HUES6 (cell line): ENCODE results near the gene IL17A.
"Not testable (repeated sequence)": the region's sequence is repeated elsewhere in the genome, so short reads cannot be mapped to it uniquely, and the experiment has no call there.

Source experiments
- H3K27ac ChIP-seq: 2 replicates; pipeline ENCODE4 v1.7.0; 2013; ENCODE audit warnings: low read depth, mild to moderate bottlenecking, low read length, inconsistent platforms
- H3K27me3 ChIP-seq: 2 replicates; pipeline ENCODE4 v1.6.1; 2013; ENCODE audit warnings: low read length; ENCODE audit not compliant: control insufficient read depth, insufficient read depth
- H3K36me3 ChIP-seq: 2 replicates; pipeline ENCODE4 v1.6.1; 2013; ENCODE audit warnings: low read length; ENCODE audit not compliant: control insufficient read depth, insufficient read depth
- H3K4me1 ChIP-seq: 2 replicates; pipeline ENCODE4 v1.6.1; 2013; ENCODE audit warnings: low read length; ENCODE audit not compliant: control insufficient read depth, insufficient read depth
- H3K4me3 ChIP-seq: 2 replicates; pipeline ENCODE4 v1.5.1; 2013; ENCODE audit warnings: low read depth, low read length
- H3K9ac ChIP-seq: one replicate; pipeline ENCODE4 v1.6.1; 2013; ENCODE audit warnings: mild to moderate bottlenecking, low read length
- H3K9me3 ChIP-seq: 2 replicates; pipeline ENCODE4 v1.6.1; 2013; ENCODE audit warnings: low read depth, low read length; ENCODE audit not compliant: control insufficient read depth, insufficient read depth

IL17A gene

DNA sequence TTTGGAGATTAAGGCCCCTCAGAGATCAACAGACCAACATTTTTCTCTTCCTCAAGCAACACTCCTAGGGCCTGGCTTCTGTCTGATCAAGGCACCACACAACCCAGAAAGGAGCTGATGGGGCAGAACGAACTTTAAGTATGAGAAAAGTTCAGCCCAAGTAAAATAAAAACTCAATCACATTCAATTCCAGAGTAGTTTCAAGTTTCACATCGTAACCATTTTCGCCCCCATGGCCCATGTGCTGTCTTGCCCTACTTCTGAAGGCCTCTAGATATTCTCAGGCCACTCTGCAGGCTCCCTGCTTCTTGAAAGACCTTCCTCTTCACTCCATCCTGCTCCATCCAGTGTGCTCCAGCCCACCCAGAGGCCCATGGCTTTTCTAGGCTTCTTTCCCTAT is 4.2 kb downstream of the IL17A start:
- Histone ChIP-seq H3K36me3 (no peaks in the 10 kb centered on the region), H3K27me3 (no peaks in the 10 kb centered on the region), H3K27ac (peak overlapping the region; percentile 40; the same call in 1 of the 2 replicates), H3K4me1 (peaks cover 9% of the 10 kb centered on the region), H3K9me3 (no peaks in the 10 kb centered on the region), H3K4me3 (no peak overlapping the region), H3K9ac (no peak overlapping the region)

- H3K9me3 ChIP-seq = no peaks in the 10 kb centered on the region
- no peaks in the 10 kb centered on the region for H3K36me3 ChIP-seq
- no peak overlapping the region for H3K9ac ChIP-seq
- peaks cover 9% of the 10 kb centered on the region for H3K4me1 ChIP-seq
- no peak overlapping the region for H3K4me3 ChIP-seq
- no peaks in the 10 kb centered on the region for H3K27me3 ChIP-seq
- H3K27ac ChIP-seq = no peak overlapping the region
Observed at GRCh38 chr6:52191824-52192223, 5.6 kb downstream of the IL17A start.

GRCh38 chr6:52195886-52196285 is 9.7 kb downstream of the IL17A start:
- H3K36me3 ChIP-seq = no peaks in the 10 kb centered on the region
- no peaks in the 10 kb centered on the region for H3K4me1 ChIP-seq
- H3K27ac ChIP-seq = no peak overlapping the region
- H3K27me3 ChIP-seq = no peaks in the 10 kb centered on the region
- peaks cover 17% of the 10 kb centered on the region for H3K9me3 ChIP-seq
- H3K9ac ChIP-seq = no peak overlapping the region
- no peak overlapping the region for H3K4me3 ChIP-seq

DNA sequence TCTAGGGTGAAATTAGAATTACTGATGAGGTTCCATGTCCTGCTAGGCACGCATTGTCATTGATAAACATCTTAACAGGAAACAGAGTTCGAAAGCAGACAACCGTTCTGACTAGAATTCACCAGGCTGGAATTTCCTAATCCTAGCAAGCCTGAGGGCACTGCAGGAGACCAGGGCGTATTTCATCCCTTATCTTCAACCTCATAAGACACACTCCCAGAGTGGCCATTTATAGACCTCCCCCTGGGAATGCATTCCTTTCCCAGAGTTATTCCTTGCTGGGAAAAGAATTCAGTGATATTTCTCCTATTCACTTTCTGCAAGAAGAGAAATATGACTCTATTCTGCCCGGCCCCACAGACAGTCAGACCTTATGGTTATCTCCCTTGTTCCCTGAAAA is 13.9 kb downstream of the IL17A start:
- not testable (repeated sequence) for H3K4me3 ChIP-seq, H3K4me1 ChIP-seq, H3K27ac ChIP-seq, H3K9ac ChIP-seq, H3K36me3 ChIP-seq, H3K27me3 ChIP-seq
- peaks cover 30% of the 10 kb centered on the region for H3K9me3 ChIP-seq

- H3K36me3 ChIP-seq = no peaks in the 10 kb centered on the region
- peaks cover 30% of the 10 kb centered on the region for H3K9me3 ChIP-seq
- no peak overlapping the region for H3K27ac ChIP-seq
- no peaks in the 10 kb centered on the region for H3K4me1 ChIP-seq
- H3K4me3 ChIP-seq = no peak overlapping the region
- H3K27me3 ChIP-seq = no peaks in the 10 kb centered on the region
- H3K9ac ChIP-seq = no peak overlapping the region
Observed at GRCh38 chr6:52201046-52201445, 14.9 kb downstream of the IL17A start.

- H3K27ac ChIP-seq = no peak overlapping the region
- no peaks in the 10 kb centered on the region for H3K36me3 ChIP-seq
- no peak overlapping the region for H3K9ac ChIP-seq
- peaks cover 33% of the 10 kb centered on the region for H3K9me3 ChIP-seq
- no peaks in the 10 kb centered on the region for H3K27me3 ChIP-seq
- H3K4me1 ChIP-seq = no peaks in the 10 kb centered on the region
- no peak overlapping the region for H3K4me3 ChIP-seq
Observed at GRCh38 chr6:52201493-52201892, 15.3 kb downstream of the IL17A start.

GRCh38 chr6:52207066-52207465 is 20.9 kb downstream of the IL17A start:
- Histone ChIP-seq H3K4me3 (no peak overlapping the region), H3K9ac (no peak overlapping the region), H3K36me3 (no peaks in the 10 kb centered on the region), H3K4me1 (0 out of 2 replicates have a peak, but pooled peaks cover under 1% of the 10 kb centered on the region), H3K27me3 (no peaks in the 10 kb centered on the region), H3K9me3 (peaks cover 5% of the 10 kb centered on the region; the same call in 1 of the 2 replicates), H3K27ac (no peak overlapping the region)

DNA sequence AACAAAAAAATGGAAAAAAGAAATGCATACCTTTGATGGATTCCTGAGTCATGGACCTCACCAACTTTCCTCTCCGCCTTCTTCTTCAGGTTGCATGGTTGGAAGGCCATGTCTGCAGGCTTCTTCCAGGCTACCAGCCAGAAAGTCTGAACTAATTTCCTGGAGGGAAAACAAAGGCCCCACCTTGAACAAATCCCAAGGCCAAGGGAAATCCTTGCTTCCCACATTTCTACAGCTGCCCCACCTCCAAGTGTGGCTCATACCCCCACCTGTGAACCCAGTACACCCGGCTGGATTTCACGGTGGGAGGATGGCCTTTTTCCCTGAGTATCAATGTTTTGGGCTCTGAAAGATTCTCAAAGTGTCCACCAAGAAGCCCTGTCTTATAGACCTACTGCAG is 22.4 kb downstream of the IL17A start:
- Histone ChIP-seq H3K4me1 (0 out of 2 replicates have a peak, but pooled peaks cover 3% of the 10 kb centered on the region), H3K9me3 (0 out of 2 replicates have a peak, but pooled peaks cover 2% of the 10 kb centered on the region), H3K27me3 (no peaks in the 10 kb centered on the region), H3K4me3 (no peak overlapping the region), H3K36me3 (no peaks in the 10 kb centered on the region), H3K27ac (no peak overlapping the region), H3K9ac (no peak overlapping the region)

DNA sequence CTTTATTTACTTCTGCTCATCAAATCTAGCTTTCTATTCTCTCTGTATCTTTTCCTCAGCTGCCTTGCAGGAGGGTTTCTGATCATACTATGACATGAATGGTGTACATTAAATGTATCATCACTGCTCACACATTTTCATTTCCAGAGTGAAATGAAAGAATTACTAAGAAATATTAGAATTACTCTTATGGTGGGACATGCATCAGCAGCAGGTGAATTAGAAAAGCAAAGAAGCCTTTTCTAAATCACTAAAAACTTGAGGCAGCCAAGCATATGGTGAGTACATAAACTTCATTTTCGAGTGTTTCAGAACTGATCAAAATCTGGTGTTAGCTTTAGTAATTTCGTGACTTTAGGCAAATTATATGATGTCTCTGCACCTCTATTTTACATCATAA is 23.6 kb downstream of the IL17A start:
- no peak overlapping the region for H3K9ac ChIP-seq

GRCh38 chr6:52210227-52210626 is 24.1 kb downstream of the IL17A start:
- no peak overlapping the region for H3K9ac ChIP-seq
- 0 out of 2 replicates have a peak, but pooled peaks cover 2% of the 10 kb centered on the region for H3K9me3 ChIP-seq
- 0 out of 2 replicates have a peak, but pooled peaks cover 3% of the 10 kb centered on the region for H3K4me1 ChIP-seq
- no peak overlapping the region for H3K4me3 ChIP-seq
- H3K36me3 ChIP-seq = no peaks in the 10 kb centered on the region
- no peaks in the 10 kb centered on the region for H3K27me3 ChIP-seq
- no peak overlapping the region for H3K27ac ChIP-seq

More for the DNA sequence above, 23.6 kb downstream of the IL17A start:
- no peak overlapping the region for H3K27ac ChIP-seq
- 0 out of 2 replicates have a peak, but pooled peaks cover 3% of the 10 kb centered on the region for H3K4me1 ChIP-seq
- no peaks in the 10 kb centered on the region for H3K27me3 ChIP-seq
- no peak overlapping the region for H3K4me3 ChIP-seq
- H3K9me3 ChIP-seq = 0 out of 2 replicates have a peak, but pooled peaks cover 2% of the 10 kb centered on the region
- no peaks in the 10 kb centered on the region for H3K36me3 ChIP-seq

DNA sequence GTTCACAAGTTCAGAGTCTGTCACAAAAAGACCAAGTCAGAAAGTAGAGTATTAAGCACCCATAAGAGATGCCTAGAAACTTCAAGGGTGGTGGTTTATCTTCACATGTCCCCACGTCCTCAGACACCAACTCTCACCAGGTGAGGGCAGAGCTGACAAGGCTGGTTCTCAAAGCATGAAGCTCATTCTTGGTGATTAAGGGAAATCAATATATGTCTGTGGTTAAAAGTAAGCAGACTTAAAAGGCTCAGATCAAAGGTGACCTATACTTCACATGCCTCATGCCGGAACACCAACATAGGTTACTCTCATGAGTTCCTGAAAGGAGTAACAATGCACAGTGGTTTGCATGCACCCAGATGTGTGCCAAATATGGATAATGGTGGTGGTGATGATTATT is 27.0 kb downstream of the IL17A start:
- 0 out of 2 replicates have a peak, but pooled peaks cover 3% of the 10 kb centered on the region for H3K4me1 ChIP-seq
- H3K27ac ChIP-seq = no peak overlapping the region

DNA sequence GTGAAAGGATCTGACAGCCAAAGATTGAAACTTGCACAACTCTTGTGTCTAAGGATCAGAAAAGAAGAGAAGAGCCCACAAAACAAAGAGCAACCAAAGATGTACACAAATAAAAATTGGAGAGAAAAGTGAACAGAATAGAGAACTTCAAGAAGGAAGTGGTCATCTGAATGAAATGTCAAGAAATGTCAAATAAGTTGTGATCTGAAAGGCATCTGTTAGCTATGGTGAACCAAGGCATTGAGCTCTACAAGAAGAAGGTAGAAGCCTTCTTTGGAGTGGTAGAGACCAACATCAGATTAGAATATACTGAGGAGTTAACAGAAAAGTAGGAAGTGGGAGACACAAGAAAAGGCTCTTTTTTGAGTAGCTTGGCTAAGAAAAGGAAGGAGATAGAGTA is 29.6 kb downstream of the IL17A start:
- H3K36me3 ChIP-seq = no peaks in the 10 kb centered on the region
- 0 out of 2 replicates have a peak, but pooled peaks cover 3% of the 10 kb centered on the region for H3K4me1 ChIP-seq
- no peaks in the 10 kb centered on the region for H3K27me3 ChIP-seq
- no peaks in the 10 kb centered on the region for H3K9me3 ChIP-seq
- H3K27ac ChIP-seq = no peak overlapping the region
- no peak overlapping the region for H3K4me3 ChIP-seq
- H3K9ac ChIP-seq = no peak overlapping the region

More for the DNA sequence above, 27.0 kb downstream of the IL17A start:
- Histone ChIP-seq H3K27me3 (no peaks in the 10 kb centered on the region), H3K4me3 (no peak overlapping the region), H3K9me3 (no peaks in the 10 kb centered on the region), H3K36me3 (no peaks in the 10 kb centered on the region), H3K9ac (no peak overlapping the region)
